Measurements from ENCODE around the gene RTEL1. TPM values are rescaled to one million over a fixed set of nuclear protein-coding genes. Genes with fewer than 3 reads are reported as not detected.

The RTEL1 gene
- polyA plus RNA-seq, 1 of the 3 experiments (the other 2 are of a cell fraction): 9.9 TPM

DNA sequence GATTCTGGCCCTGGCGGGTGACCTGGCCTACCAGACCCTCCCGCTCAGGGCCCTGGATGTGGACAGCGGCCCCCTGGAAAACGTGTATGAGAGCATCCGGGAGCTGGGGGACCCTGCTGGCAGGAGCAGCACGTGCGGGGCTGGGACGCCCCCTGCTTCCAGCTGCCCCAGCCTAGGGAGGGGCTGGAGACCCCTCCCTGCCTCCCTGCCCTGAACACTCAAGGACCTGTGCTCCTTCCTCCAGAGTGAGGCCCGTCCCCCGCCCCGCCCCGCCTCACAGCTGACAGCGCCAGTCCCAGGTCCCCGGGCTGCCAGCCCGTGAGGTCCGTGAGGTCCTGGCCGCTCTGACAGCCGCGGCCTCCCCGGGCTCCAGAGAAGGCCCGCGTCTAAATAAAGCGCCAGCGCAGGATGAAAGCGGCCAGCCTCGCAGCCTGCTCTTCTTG is 80.6 kb downstream of the RTEL1 start:
- Histone ChIP-seq H3K27ac (ENCODE audit: low read depth in 2 of 2, low read length in 1 of 2) (peak overlapping the region in 1 of 2 experiments; percentile 85; a peak in 2 of 4 replicates), H3K4me3 (ENCODE audit: low read depth in 2 of 2, low read length in 1 of 2) (no peak overlapping the region), H4K20me1 (ENCODE audit: insufficient read depth) (peaks cover 16% of the 10 kb centered on the region), H3K4me2 (peak overlapping the region; percentile 65; the same call in 1 of the 2 replicates), H3K9me2 (no peaks in the 10 kb centered on the region), H3K4me1 (ENCODE audit: control insufficient read depth in 1 of 2, insufficient read depth in 2 of 2, low read depth in 1 of 2, low read length in 1 of 2) (peaks cover 0 to 14% of the 10 kb centered on the region in 2 experiments; a peak in 1 of 4 replicates), H3K79me2 (ENCODE audit: insufficient read depth) (peaks cover 18% of the 10 kb centered on the region), H3K36me3 (replicated peaks in 1 of 2; ENCODE audit: control insufficient read depth in 1 of 2, insufficient read depth in 2 of 2, low read length in 1 of 2) (peaks cover 6 to 34% of the 10 kb centered on the region in 2 experiments), H2AFZ (ENCODE audit: low read depth) (no peak overlapping the region), H3K9me3 (no peaks in the 10 kb centered on the region), H3K27me3 (ENCODE audit: insufficient read depth) (no peaks in the 10 kb centered on the region), H3K9ac (no peak overlapping the region), H3F3A (replicated peaks; ENCODE audit: insufficient read depth) (peaks cover 13% of the 10 kb centered on the region)
- TF ChIP-seq TCF12 (IDR thresholded peaks at IDR 0.05): no peak
- no peak for TF ChIP-seq CHD2 (IDR thresholded peaks at IDR 0.05; ENCODE audit: low read length, partially characterized antibody)
- POLR2A ChIA-PET: interaction anchor here (1.1 to 1.2 kb wide), 2 partner anchors 16 to 31 kb away, joined by 3 to 4 read pairs; partner anchors contain the start of genes ARFRP1 and ZGPAT
- WGBS (ENCODE audit: low lambda C conversion rate): 93% methylated on average over 3 of the region's 26 CpGs
- DNase-seq: peak; percentile 78
- CTCF ChIA-PET: interaction anchor here (1.1 to 1.4 kb wide), 3 partner anchors 14 to 34 kb away, joined by 3 to 4 read pairs (median 4); partner anchors contain the start of genes ARFRP1 and ZGPAT

DNA sequence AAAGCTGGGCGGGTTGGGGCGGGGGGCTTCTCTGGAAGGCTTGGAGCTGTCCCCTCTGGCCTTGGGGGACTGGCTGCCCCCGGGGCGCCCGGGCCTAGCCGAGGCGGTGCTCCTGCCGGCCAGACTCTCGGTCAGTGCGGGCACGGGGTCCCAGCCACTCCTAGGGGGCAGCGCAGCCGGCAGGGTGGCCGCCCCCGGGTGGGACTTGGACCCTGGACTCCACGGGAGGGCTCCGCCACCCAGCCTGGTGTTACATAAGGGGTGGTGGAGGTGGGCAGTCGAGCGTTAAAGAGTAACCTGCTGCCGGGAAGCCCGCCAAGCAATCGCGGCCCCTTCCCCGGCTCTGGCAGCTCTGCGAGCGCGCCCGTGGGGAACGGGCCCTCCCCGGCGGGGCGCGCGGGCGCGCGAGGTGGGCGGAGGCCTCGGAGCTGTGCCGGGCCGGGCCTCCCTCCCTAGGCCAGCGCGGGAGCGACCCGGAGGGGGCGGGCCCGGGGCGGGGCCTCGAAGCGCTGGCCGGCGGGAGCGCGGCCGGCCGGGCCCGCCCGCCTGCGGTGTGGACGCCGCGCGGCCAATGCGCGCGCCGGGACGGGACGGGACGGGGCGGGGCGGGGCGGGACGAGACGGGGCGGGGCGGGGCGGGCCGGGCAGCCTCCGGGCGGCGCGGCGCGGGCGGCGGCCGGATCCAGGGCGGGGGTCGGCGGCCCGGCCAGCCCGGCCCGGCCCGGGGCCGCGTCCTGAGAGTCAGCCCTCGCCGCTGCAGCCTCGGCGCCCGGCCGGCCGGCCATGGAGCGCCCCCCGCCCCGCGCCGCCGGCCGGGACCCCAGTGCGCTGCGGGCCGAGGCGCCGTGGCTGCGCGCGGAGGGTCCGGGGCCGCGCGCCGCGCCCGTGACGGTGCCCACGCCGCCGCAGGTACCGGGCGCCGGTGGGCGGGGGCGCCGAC is 81.3 kb downstream of the RTEL1 start, which contains the start of gene SLC2A4RG:
Gene SLC2A4RG (plus strand): TSS at position 647 of the 940 bp plus-strand sequence. CDS start 137 bp downstream, at position 784.
- H3K36me3 ChIP-seq (replicated peaks in 1 of 2; ENCODE audit: control insufficient read depth in 1 of 2, insufficient read depth in 2 of 2, low read length in 1 of 2): peaks cover 13 to 39% of the 10 kb centered on the region in 2 experiments
- peak; percentile 99 for DNase-seq
- H3K9ac ChIP-seq: peak within 1 kb of the TSS; percentile 92
- peaks cover 16% of the 10 kb centered on the region for H4K20me1 ChIP-seq (ENCODE audit: insufficient read depth)
- H2AFZ ChIP-seq (ENCODE audit: low read depth): no peak within 1 kb of the TSS
- H3K79me2 ChIP-seq (ENCODE audit: insufficient read depth): peaks cover 18% of the 10 kb centered on the region
- H3K4me2 ChIP-seq: peak within 1 kb of the TSS; percentile 98
- peaks cover 0 to 14% of the 10 kb centered on the region in 2 experiments; a peak in 1 of 4 replicates for H3K4me1 ChIP-seq (ENCODE audit: control insufficient read depth in 1 of 2, insufficient read depth in 2 of 2, low read depth in 1 of 2, low read length in 1 of 2)
- CTCF ChIA-PET: interaction anchor here (1.1 to 1.4 kb wide), 3 partner anchors 15 to 35 kb away, joined by 3 to 4 read pairs (median 4); partner anchors contain the start of genes ARFRP1 and ZGPAT
- no peaks in the 10 kb centered on the region for H3K27me3 ChIP-seq (ENCODE audit: insufficient read depth)
- H3K4me3 ChIP-seq (ENCODE audit: low read depth in 2 of 2, low read length in 1 of 2): peak within 1 kb of the TSS; percentile 81 to 95
- H3K9me2 ChIP-seq: no peaks in the 10 kb centered on the region
- H3K27ac ChIP-seq (ENCODE audit: low read depth in 2 of 2, low read length in 1 of 2): peak within 1 kb of the TSS; percentile 72 to 96
- WGBS (ENCODE audit: low lambda C conversion rate): 23% methylated on average over 10 of the region's 136 CpGs
- H3F3A ChIP-seq (replicated peaks; ENCODE audit: insufficient read depth): peaks cover 17% of the 10 kb centered on the region
- POLR2A ChIA-PET: interaction anchor here (1.1 to 1.2 kb wide), 2 partner anchors 16 to 32 kb away, joined by 3 to 4 read pairs; partner anchors contain the start of genes ARFRP1 and ZGPAT
- no peaks in the 10 kb centered on the region for H3K9me3 ChIP-seq
- TF ChIP-seq, protein P1, sequence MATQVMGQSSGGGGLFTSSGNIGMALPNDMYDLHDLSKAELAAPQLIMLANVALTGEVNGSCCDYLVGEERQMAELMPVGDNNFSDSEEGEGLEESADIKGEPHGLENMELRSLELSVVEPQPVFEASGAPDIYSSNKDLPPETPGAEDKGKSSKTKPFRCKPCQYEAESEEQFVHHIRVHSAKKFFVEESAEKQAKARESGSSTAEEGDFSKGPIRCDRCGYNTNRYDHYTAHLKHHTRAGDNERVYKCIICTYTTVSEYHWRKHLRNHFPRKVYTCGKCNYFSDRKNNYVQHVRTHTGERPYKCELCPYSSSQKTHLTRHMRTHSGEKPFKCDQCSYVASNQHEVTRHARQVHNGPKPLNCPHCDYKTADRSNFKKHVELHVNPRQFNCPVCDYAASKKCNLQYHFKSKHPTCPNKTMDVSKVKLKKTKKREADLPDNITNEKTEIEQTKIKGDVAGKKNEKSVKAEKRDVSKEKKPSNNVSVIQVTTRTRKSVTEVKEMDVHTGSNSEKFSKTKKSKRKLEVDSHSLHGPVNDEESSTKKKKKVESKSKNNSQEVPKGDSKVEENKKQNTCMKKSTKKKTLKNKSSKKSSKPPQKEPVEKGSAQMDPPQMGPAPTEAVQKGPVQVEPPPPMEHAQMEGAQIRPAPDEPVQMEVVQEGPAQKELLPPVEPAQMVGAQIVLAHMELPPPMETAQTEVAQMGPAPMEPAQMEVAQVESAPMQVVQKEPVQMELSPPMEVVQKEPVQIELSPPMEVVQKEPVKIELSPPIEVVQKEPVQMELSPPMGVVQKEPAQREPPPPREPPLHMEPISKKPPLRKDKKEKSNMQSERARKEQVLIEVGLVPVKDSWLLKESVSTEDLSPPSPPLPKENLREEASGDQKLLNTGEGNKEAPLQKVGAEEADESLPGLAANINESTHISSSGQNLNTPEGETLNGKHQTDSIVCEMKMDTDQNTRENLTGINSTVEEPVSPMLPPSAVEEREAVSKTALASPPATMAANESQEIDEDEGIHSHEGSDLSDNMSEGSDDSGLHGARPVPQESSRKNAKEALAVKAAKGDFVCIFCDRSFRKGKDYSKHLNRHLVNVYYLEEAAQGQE (IDR thresholded peaks at IDR 0.05; ENCODE audit: low read depth, low read length): no peak
- TF ChIP-seq FOXJ3 (CRISPR knock-in tag; IDR thresholded peaks at IDR 0.05) (no peak), POLR2AphosphoS5 (IDR thresholded peaks at IDR 0.05; ENCODE audit: low read depth, low read length) (0 out of 2 replicates have a peak, but pooled peaks have one; percentile 4), GATA2 (CRISPR knock-in tag; IDR thresholded peaks at IDR 0.05) (no peak), EZH2phosphoT487 (IDR thresholded peaks at IDR 0.05; ENCODE audit: borderline replicate concordance, low read depth) (no peak), SMC3 (IDR thresholded peaks at IDR 0.05; ENCODE audit: low read depth, low read length) (0 out of 2 replicates have a peak, but pooled peaks have one; percentile 5)

Data from SK-N-SH (cell line).